Left lung (tissue), 10 donors: ENCODE results near the gene GABARAPL2. TPM values are rescaled to one million over a fixed set of nuclear protein-coding genes. Genes with fewer than 3 reads are reported as not detected.

Source experiments
- ATAC-seq: fragments of 200-7000 bp; cut with Tn5 transposase; one replicate; pipeline ENCODE4 v1.9.1; 2020; ENCODE audit warnings: moderate library complexity
- DNase-seq, 4 donors: peaks; one replicate each; pipeline ENCODE4 v3.0.0-alpha.2; 2013 to 2020
- H3K27ac ChIP-seq, 2 donors: fragments of 200-600 bp; sonication (generic) in 1 of 2; one replicate each; pipeline versions ENCODE4 v1.5.0 to v1.8.0; 2020 to 2021
- H3K27me3 ChIP-seq, 2 donors: fragments of 200-600 bp; sonication (generic) in 1 of 2; one replicate each; pipeline versions ENCODE4 v1.5.0 to v1.8.0; 2020 to 2021
- H3K36me3 ChIP-seq, 2 donors: fragments of 200-600 bp; sonication (generic) in 1 of 2; one replicate each; pipeline versions ENCODE4 v1.5.0 to v1.8.0; 2020 to 2021
- H3K4me1 ChIP-seq, 2 donors: fragments of 200-600 bp; one replicate each; pipeline ENCODE4 v1.8.0; 2021
- H3K4me3 ChIP-seq, 2 donors: fragments of 200-600 bp; sonication (generic) in 1 of 2; one replicate each; pipeline versions ENCODE4 v1.5.0 to v1.8.0; 2020 to 2021; ENCODE audit warnings: mild to moderate bottlenecking in 1 of 2
- H3K9me3 ChIP-seq, 2 donors: fragments of 200-600 bp; sonication (generic) in 1 of 2; one replicate each; pipeline versions ENCODE4 v1.5.0 to v1.8.0; 2020 to 2021
- CTCF ChIP-seq, 2 donors: fragments of 200-600 bp; sonication (generic) in 1 of 2; IDR thresholded peaks; one replicate each; pipeline versions ENCODE4 v1.5.0 to v1.8.0; 2021; ENCODE audit warnings: antibody characterized with exemption in 2 of 2
- intact Hi-C, 2 donors: fragments of 100-400 bp; cut with DNase I; formaldehyde crosslinking; loops; one replicate each; pipeline versions ENCODE4 v1.11.2 to v1.14.2; 2022
- polyA plus RNA-seq, 6 donors: library from polyadenylated mRNA; unstranded; fragments of 120-200 nt; gene quantifications; one replicate each; pipeline ENCODE4 v1.2.1, GENCODE V29; 2013; ENCODE audit not compliant: insufficient read length in 6 of 6
- total RNA-seq, 2 donors: library from RNA; stranded (reverse); fragmentation: NEBNext Ultra II Directional; extraction: Animal tissue kit (Norgen Biotek cat#: 25700); gene quantifications; one replicate each; pipeline ENCODE4 v1.2.1, GENCODE V29; 2021
- donor health status: DM: no; HTN: yes; CAD: no.
- donor health status: DM: no; HTN: no; CAD: no.

Gene GABARAPL2
- total and polyA plus RNA-seq, 8 donors: 94.1 to 145 (median 137) TPM

GRCh38 chr16:75617121-75617520 is 50.9 kb downstream of the GABARAPL2 start:
- intact Hi-C loops: no loop called here
- Histone ChIP-seq H3K27me3 (no peaks in the 10 kb centered on the region), H3K4me1 (peaks cover 4 to 26% of the 10 kb centered on the region in 2 donors), H3K9me3 (no peaks in the 10 kb centered on the region), H3K36me3 (peaks cover 0 to 79% of the 10 kb centered on the region in 2 donors), H3K27ac (no peak overlapping the region), H3K4me3 (no peak overlapping the region)
- no peak for TF ChIP-seq CTCF (IDR thresholded peaks at IDR 0.05)
- ATAC-seq (no peak), DNase-seq (no peak)

GRCh38 chr16:75618780-75619179 is 52.6 kb downstream of the GABARAPL2 start:
- no peaks in the 10 kb centered on the region for H3K9me3 ChIP-seq
- TF ChIP-seq CTCF (IDR thresholded peaks at IDR 0.05): no peak
- H3K4me1 ChIP-seq: peaks cover 8 to 31% of the 10 kb centered on the region in 2 donors
- H3K27ac ChIP-seq: no peak overlapping the region
- ATAC-seq (no peak), DNase-seq (no peak)
- no peaks in the 10 kb centered on the region for H3K27me3 ChIP-seq
- peaks cover 0 to 62% of the 10 kb centered on the region in 2 donors for H3K36me3 ChIP-seq
- intact Hi-C loops: no loop called here
- no peak overlapping the region for H3K4me3 ChIP-seq

- TF ChIP-seq CTCF (IDR thresholded peaks at IDR 0.05): no peak
Observed at GRCh38 chr16:75620326-75621169, 54.4 kb downstream of the GABARAPL2 start.

GRCh38 chr16:75621170-75621477 is 54.9 kb downstream of the GABARAPL2 start:
- no peak overlapping the region for H3K4me3 ChIP-seq
- ATAC-seq: no peak
- intact Hi-C loops: no loop called here
- H3K4me1 ChIP-seq: peaks cover 8 to 31% of the 10 kb centered on the region in 2 donors
- H3K9me3 ChIP-seq: no peaks in the 10 kb centered on the region
- TF ChIP-seq CTCF (IDR thresholded peaks at IDR 0.05): peak in 1 of 2 donors; percentile 12
- no peaks in the 10 kb centered on the region for H3K27me3 ChIP-seq
- DNase-seq: peak in 1 of 4 donors; percentile 28
- no peak overlapping the region for H3K27ac ChIP-seq
- peaks cover 0 to 50% of the 10 kb centered on the region in 2 donors for H3K36me3 ChIP-seq

More at GRCh38 chr16:75620326-75621169, 54.4 kb downstream of the GABARAPL2 start:
- Histone ChIP-seq H3K36me3 (peaks cover 0 to 50% of the 10 kb centered on the region in 2 donors), H3K9me3 (no peaks in the 10 kb centered on the region), H3K4me3 (no peak overlapping the region), H3K27me3 (no peaks in the 10 kb centered on the region), H3K27ac (peak overlapping the region in 1 of 2 donors; percentile 20), H3K4me1 (peaks cover 8 to 31% of the 10 kb centered on the region in 2 donors)
- DNase-seq (no peak), ATAC-seq (no peak)
- intact Hi-C loops: no loop called here

- DNase-seq: peak; percentile 98 to 99 (median 98)
- intact Hi-C loops: no loop called here
- TF ChIP-seq CTCF (IDR thresholded peaks at IDR 0.05): no peak
Observed at GRCh38 chr16:75622761-75623605, 56.8 kb downstream of the GABARAPL2 start, which contains the start of gene ADAT1. ADAT1 (minus strand) TSS chr16:75623281; CDS start chr16:75620799, 2,482 bp downstream.

More at GRCh38 chr16:75622761-75623605, 56.8 kb downstream of the GABARAPL2 start, which contains the start of gene ADAT1:
- Histone ChIP-seq H3K36me3 (peaks cover 0 to 50% of the 10 kb centered on the region in 2 donors), H3K9me3 (no peaks in the 10 kb centered on the region), H3K27me3 (no peaks in the 10 kb centered on the region), H3K27ac (peak within 1 kb of the TSS; percentile 91 to 92), H3K4me3 (peak within 1 kb of the TSS; percentile 77 to 79), H3K4me1 (peaks cover 8 to 40% of the 10 kb centered on the region in 2 donors)
- ATAC-seq: peak; percentile 96
